NCI-H460 (cell line): ENCODE data around the gene WFDC8. TPM values are rescaled to one million over a fixed set of nuclear protein-coding genes. Genes with fewer than 3 reads are reported as not detected.

Source experiments
- DNase-seq: peaks from one replicate; pipeline ENCODE4 v3.0.0-alpha.2; 2016; ENCODE audit warnings: low read depth; ENCODE audit errors: extremely low read depth
- total RNA-seq: library from RNA; depleted of rRNA; stranded (reverse); fragments of >200 nt; shearing (Covaris generic); gene quantifications from 2 replicates; pipeline ENCODE4 v1.2.3, GENCODE V29; 2014

Gene WFDC8
- total RNA-seq, 1 experiment from 2014 or later = not detected

- DNase-seq = no peak
These were observed 28.3 kb downstream of the WFDC8 start for GRCh38 chr20:45550765-45551164.

GRCh38 chr20:45548410-45548809 lies 30.7 kb downstream of the WFDC8 start:
- no peak for DNase-seq

DNA sequence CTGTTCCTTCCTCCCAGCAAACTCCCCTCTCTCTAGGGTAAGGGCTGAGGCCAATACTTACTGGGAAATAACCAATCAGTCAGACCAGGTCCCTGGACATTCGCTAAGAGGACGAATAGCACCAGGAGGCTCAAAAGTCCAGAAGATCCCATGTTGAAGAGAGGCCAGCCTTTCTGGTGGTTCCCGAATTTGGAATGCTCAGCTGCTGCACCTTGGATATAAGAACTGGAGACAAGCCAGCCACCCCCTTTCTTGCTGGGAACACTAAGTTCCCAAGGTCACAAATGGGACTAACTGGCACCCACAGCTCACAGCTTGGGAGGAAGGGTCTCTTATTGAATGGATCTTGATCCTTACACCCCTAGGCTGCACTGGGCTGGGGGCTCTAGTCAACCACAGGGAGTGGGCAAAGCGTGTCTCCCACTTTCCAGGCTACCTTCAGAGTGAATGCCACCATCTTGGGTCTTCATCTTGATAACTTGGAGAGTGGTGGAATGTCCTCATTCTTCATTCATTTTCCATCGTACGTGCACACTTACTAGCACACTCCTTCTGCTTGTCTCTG lies 31.8 kb downstream of the WFDC8 start, which contains the start of gene EPPIN:
TSS of gene EPPIN (minus strand) at position 196 of the 565 bp plus-strand sequence. CDS start at position 152, 44 bp downstream.
- DNase-seq = no peak

DNA sequence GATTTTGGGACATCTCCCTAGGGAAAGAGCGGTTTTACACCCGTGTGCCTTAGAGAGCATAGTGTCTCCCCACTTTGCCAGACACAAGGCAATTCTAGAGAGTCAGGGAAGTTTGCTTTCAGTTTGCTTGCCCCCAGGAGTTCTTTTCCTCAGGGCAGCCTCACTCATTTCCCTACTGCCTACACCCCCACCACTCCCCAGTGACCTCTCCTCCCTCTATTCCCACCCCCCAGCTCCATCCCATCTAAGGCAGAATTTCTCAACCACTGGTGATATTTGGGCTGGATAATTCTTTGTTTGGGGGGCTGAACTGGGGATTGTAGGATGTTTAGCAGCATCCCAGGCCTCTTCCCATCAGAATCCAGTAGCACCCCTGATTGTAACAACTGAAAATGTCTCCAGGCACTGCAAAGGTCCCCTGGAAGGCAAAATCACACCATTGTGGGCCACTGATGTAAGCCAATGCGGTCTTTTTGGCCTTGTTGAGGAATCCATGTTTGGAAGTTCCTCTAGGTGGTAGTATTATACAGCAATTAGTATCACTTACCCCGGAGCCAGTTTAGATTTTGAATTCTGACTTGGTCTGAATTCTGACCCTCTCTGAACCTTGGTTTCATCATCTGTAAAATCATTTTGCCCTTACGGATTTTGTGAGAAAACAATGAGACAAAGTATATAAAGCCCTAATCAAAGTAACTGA lies 33.2 kb downstream of the WFDC8 start:
- peak; percentile 22 for DNase-seq

GRCh38 chr20:45545351-45545750 lies 33.7 kb downstream of the WFDC8 start:
- DNase-seq = no peak

- no peak for DNase-seq
These were observed 39.7 kb downstream of the WFDC8 start, which contains the start of gene WFDC6 for GRCh38 chr20:45539382-45539781. TSS of gene WFDC6 (minus strand) at chr20:45539482. CDS start at chr20:45539407, 75 bp downstream.

DNA sequence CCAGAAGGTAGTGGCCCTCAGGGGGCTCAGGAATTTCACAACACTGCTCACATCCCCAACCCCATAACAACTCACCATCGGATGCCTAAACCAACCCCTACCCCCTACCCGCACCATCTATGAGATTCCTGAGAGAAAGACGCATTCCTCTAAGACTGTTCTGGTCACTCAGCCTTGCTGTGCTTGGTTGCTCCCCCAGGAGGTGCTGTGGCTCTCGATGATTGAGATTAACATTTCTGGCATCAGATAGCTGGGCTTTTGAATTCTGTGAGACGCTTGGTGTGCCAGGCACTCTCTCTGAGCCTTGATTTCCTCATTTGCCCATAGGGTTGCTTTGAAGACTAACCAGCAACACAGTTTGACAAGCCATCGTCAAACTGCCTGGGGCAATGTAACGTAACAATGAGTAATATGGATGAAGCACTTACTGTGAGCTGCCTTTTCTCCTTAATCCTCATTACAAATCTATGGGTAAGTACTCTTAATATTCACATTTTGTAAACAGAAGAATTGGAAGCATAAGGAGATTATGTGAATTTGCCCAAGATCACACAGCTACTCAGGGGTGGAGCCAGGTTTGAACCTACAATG lies 40.8 kb downstream of the WFDC8 start:
- DNase-seq = peak; percentile 42

- no peak for DNase-seq
These were observed 51.8 kb downstream of the WFDC8 start for GRCh38 chr20:45527294-45527693.

DNA sequence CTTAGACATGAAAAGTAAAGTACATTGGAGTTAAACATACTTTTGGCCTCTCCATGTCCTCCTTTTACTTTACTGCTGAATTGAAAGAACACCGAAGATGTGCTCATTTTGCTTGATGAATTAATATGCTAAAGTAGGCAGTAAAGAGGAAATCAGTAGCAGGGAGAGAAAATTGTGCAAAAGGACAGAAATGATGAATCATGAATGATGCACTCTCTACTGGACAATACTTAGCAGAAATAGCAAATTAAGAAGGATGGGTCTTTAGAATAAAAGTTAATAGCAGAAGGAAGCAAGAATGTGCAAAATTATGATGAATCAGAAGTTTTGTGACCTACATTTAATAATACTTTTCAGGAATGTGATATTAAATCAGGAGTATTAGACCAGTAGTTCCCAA lies 55.3 kb downstream of the WFDC8 start:
- DNase-seq = no peak

- DNase-seq = no peak
These were observed 60.8 kb downstream of the WFDC8 start for GRCh38 chr20:45518282-45518681.

- no peak for DNase-seq
These were observed 63.8 kb downstream of the WFDC8 start, which contains the start of gene SPINT3 for GRCh38 chr20:45515147-45515913. TSS of gene SPINT3 (minus strand) at chr20:45515622. CDS start at chr20:45515608, 14 bp downstream.

- DNase-seq = no peak
These were observed 68.7 kb downstream of the WFDC8 start for GRCh38 chr20:45510242-45510862.

GRCh38 chr20:45509091-45509490 lies 70.0 kb downstream of the WFDC8 start:
- no peak for DNase-seq

DNA sequence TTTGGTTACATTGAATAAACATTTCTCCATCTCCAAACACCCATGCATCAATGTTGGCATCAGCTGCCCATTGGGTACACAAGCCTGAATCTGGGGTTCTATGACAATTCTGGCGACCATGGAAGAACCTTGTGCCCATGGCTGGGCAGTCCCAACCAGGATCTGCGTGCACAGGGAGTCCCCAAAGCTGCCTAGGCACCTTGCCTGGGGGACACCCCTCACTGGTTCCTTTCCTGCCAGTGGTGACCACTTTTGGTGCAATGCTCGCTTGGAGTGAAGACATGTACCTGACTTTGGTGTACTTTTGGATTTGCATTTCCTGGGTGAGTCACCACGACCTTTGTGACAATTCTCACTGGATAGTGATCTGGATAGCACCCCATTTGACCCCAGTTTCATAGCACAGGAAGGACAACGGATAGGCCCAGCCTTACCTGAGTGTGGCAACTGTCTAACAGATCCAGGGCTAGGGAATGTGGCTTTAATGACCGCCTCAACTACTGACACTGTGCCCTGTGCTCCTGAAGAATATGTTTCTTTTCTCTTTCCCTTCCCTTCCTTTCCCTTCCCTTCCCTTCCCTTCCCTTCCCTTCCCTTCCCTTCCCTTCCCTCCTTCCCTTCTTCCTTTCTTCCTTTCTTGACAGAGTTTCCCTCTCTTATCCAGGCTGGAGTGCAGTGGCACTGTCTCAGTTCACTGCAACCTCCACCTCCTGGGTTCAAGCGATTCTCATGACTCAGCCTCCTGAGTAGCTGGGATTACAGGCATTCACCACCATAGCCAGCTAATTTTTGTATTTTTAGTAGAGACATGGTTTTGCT lies 70.8 kb downstream of the WFDC8 start:
- DNase-seq = no peak

- no peak for DNase-seq
These were observed 71.9 kb downstream of the WFDC8 start for GRCh38 chr20:45507011-45507820.

DNA sequence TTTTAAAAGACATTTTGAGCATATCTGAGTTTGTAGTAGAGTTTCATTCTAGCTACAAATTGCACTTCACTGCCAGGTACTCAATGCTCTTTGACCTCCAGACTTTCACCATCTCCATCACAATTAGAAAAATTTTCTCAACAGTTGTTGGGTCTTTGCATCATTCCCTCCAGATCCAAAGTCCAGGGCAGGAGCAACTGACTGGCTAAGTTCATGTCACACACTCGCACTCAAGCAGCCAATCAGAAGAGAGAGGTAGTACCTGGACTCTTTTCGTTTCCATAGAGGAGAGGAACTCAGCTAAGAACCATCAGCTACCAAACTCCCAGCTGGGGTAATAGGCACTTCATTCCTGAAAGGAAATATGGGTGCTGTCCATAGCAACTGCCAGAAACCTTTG lies 72.7 kb downstream of the WFDC8 start:
- no peak for DNase-seq

GRCh38 chr20:45503403-45503802 lies 75.7 kb downstream of the WFDC8 start:
- DNase-seq = no peak

DNA sequence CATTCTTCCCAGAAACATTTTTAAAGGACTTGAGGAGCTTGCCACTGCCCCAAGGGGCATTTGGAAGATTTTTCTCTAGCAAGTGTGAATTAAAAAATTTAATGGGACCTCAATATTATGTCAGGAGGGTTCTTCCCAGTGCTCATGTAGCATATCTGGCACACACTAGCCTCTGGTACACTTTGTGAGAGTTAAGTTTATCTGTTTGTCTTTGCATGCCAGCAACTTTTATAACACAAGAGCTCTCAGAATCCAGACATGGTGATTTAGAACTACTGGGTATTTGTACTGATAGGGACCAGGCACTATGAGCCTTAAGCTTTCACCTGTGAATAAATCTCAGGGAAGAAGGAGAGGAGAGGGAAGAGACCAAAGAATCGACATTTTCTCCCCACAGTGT lies 76.5 kb downstream of the WFDC8 start:
- DNase-seq = no peak
